ENCODE measurements around the gene ADARB1.
A peak's percentile ranks its signal among the peaks of the same experiment; 100 is the strongest.
"Not testable (repeated sequence)": the region's sequence is repeated elsewhere in the genome, so short reads cannot be mapped to it uniquely, and the experiment has no call there.

The ADARB1 gene

GRCh38 chr21:45122030-45122429, 47.6 kb downstream of the ADARB1 start:
- DNase-seq: no peak

- no peak for DNase-seq
Measured at GRCh38 chr21:45122432-45123132, 48.2 kb downstream of the ADARB1 start.

- no peak for DNase-seq
Measured at GRCh38 chr21:45123440-45123839, 49.1 kb downstream of the ADARB1 start.

- DNase-seq: no peak
Measured at GRCh38 chr21:45124596-45124995, 50.2 kb downstream of the ADARB1 start.

- DNase-seq: no peak
Measured at GRCh38 chr21:45125357-45125756, 51.0 kb downstream of the ADARB1 start.

- DNase-seq: no peak
Measured at GRCh38 chr21:45126204-45126626, 51.8 kb downstream of the ADARB1 start.

- no peak for DNase-seq
Measured at GRCh38 chr21:45126983-45127382, 52.6 kb downstream of the ADARB1 start.

- DNase-seq: no peak
Measured at GRCh38 chr21:45127937-45128336, 53.6 kb downstream of the ADARB1 start.

- DNase-seq: peak; percentile 83
Measured at GRCh38 chr21:45128613-45129188, 54.3 kb downstream of the ADARB1 start.

GRCh38 chr21:45129189-45129923, 55.0 kb downstream of the ADARB1 start:
- no peak for DNase-seq

- no peak for DNase-seq
Measured at GRCh38 chr21:45130324-45130774, 56.0 kb downstream of the ADARB1 start.

- no peak for DNase-seq
Measured at GRCh38 chr21:45131537-45131999, 57.2 kb downstream of the ADARB1 start.

- no peak for DNase-seq
Measured at GRCh38 chr21:45132841-45133573, 58.6 kb downstream of the ADARB1 start.

- DNase-seq: not testable (repeated sequence)
Measured at GRCh38 chr21:45133574-45134278, 59.3 kb downstream of the ADARB1 start.

GRCh38 chr21:45134279-45135076, 60.1 kb downstream of the ADARB1 start:
- DNase-seq: no peak

GRCh38 chr21:45135122-45135521, 60.7 kb downstream of the ADARB1 start:
- no peak for DNase-seq

GRCh38 chr21:45135868-45136267, 61.5 kb downstream of the ADARB1 start:
- no peak for DNase-seq

GRCh38 chr21:45136500-45136899, 62.1 kb downstream of the ADARB1 start:
- no peak for DNase-seq

GRCh38 chr21:45136927-45137611, 62.7 kb downstream of the ADARB1 start:
- DNase-seq: peak; percentile 62

GRCh38 chr21:45137612-45137937, 63.2 kb downstream of the ADARB1 start:
- DNase-seq: no peak
